Measurements from ENCODE around the gene FGFBP2. TPM values are rescaled to one million over a fixed set of nuclear protein-coding genes. Genes with fewer than 3 reads are reported as not detected.

The FGFBP2 gene
- polyA plus RNA-seq, 3 donors, result 0.61 to 1.1 TPM; not detected in 1

GRCh38 chr4:15930314-15930713 is 32.7 kb downstream of the FGFBP2 start:
- Mint-ChIP-seq H3K4me1 (no peaks in the 10 kb centered on the region), H3K9me3 (peaks cover 0 to 3% (median 0%) of the 10 kb centered on the region in 7 donors), H3K36me3 (no peaks in the 10 kb centered on the region), H3K4me3 (no peak overlapping the region), H3K27ac (no peak overlapping the region), H3K27me3 (ENCODE audit: low read depth in 3 of 3) (peaks cover 0 to 6% (median 4%) of the 10 kb centered on the region in 3 donors)
- Histone ChIP-seq H2AFZ (ENCODE audit: insufficient read depth, low read depth, low read length, poor library complexity, severe bottlenecking) (no peak overlapping the region), H3K9ac (ENCODE audit: insufficient read depth, low read length, poor library complexity, severe bottlenecking) (no peak overlapping the region), H3K4me3 (replicated peaks in 1 of 3; ENCODE audit: low read depth in 2 of 3, low read length in 3 of 3) (no peak overlapping the region), H3K36me3 (replicated peaks in 1 of 2; ENCODE audit: control insufficient read depth in 1 of 2, insufficient read depth in 2 of 2, low read length in 2 of 2) (no peaks in the 10 kb centered on the region), H3K79me2 (ENCODE audit: insufficient read depth, low read length) (no peaks in the 10 kb centered on the region), H4K20me1 (ENCODE audit: insufficient read depth, low read length) (no peaks in the 10 kb centered on the region), H3K4me2 (replicated peaks; ENCODE audit: extremely low read depth, low read length, poor library complexity, severe bottlenecking) (no peak overlapping the region), H3K27me3 (ENCODE audit: control insufficient read depth in 2 of 2, insufficient read depth in 2 of 2, low read length in 2 of 2) (no peaks in the 10 kb centered on the region), H3K9me3 (replicated peaks in 1 of 2; ENCODE audit: control insufficient read depth in 1 of 2, insufficient read depth in 1 of 2, low read length in 2 of 2) (no peaks in the 10 kb centered on the region), H3K27ac (ENCODE audit: low read depth in 1 of 2, low read length in 2 of 2) (no peak overlapping the region), H3K4me1 (ENCODE audit: control insufficient read depth in 1 of 2, insufficient read depth in 2 of 2, low read length in 2 of 2) (no peaks in the 10 kb centered on the region)
- no peak for TF ChIP-seq CTCF (IDR thresholded peaks at IDR 0.05)
- WGBS (ENCODE audit: insufficient coverage), result 100% methylated on average over 1 of the region's 7 CpGs
- intact Hi-C loops (cut with micrococcal nuclease), result no loop called here
- no peak for DNase-seq

- H3K36me3 ChIP-seq (replicated peaks in 1 of 2; ENCODE audit: control insufficient read depth in 1 of 2, insufficient read depth in 2 of 2, low read length in 2 of 2), result no peaks in the 10 kb centered on the region
- no peak for DNase-seq
- H3K4me2 ChIP-seq (replicated peaks; ENCODE audit: extremely low read depth, low read length, poor library complexity, severe bottlenecking), result no peak overlapping the region
- intact Hi-C loops (cut with micrococcal nuclease), result no loop called here
- H3K27me3 ChIP-seq (ENCODE audit: control insufficient read depth in 2 of 2, insufficient read depth in 2 of 2, low read length in 2 of 2), result no peaks in the 10 kb centered on the region
- no peaks in the 10 kb centered on the region for H3K4me1 ChIP-seq (ENCODE audit: control insufficient read depth in 1 of 2, insufficient read depth in 2 of 2, low read length in 2 of 2)
- H3K27me3 Mint-ChIP-seq (ENCODE audit: low read depth in 3 of 3), result peaks cover 0 to 6% (median 4%) of the 10 kb centered on the region in 3 donors
- no peaks in the 10 kb centered on the region for H3K36me3 Mint-ChIP-seq
- H3K9me3 ChIP-seq (replicated peaks in 1 of 2; ENCODE audit: control insufficient read depth in 1 of 2, insufficient read depth in 1 of 2, low read length in 2 of 2), result no peaks in the 10 kb centered on the region
- no peak overlapping the region for H3K4me3 Mint-ChIP-seq
- TF ChIP-seq CTCF (IDR thresholded peaks at IDR 0.05), result no peak
- no peak overlapping the region for H3K4me3 ChIP-seq (replicated peaks in 1 of 3; ENCODE audit: low read depth in 2 of 3, low read length in 3 of 3)
- H3K27ac ChIP-seq (ENCODE audit: low read depth in 1 of 2, low read length in 2 of 2), result no peak overlapping the region
- no peak overlapping the region for H2AFZ ChIP-seq (ENCODE audit: insufficient read depth, low read depth, low read length, poor library complexity, severe bottlenecking)
- H3K27ac Mint-ChIP-seq, result no peak overlapping the region
- H3K4me1 Mint-ChIP-seq, result no peaks in the 10 kb centered on the region
- no peaks in the 10 kb centered on the region for H3K79me2 ChIP-seq (ENCODE audit: insufficient read depth, low read length)
- H4K20me1 ChIP-seq (ENCODE audit: insufficient read depth, low read length), result no peaks in the 10 kb centered on the region
- WGBS (ENCODE audit: insufficient coverage), result 97% methylated on average over 2 of the region's 3 CpGs
- H3K9ac ChIP-seq (ENCODE audit: insufficient read depth, low read length, poor library complexity, severe bottlenecking), result no peak overlapping the region
- H3K9me3 Mint-ChIP-seq, result peaks cover 0 to 3% (median 0%) of the 10 kb centered on the region in 7 donors
These were observed 33.4 kb downstream of the FGFBP2 start for GRCh38 chr4:15929540-15929939.

All from CD14-positive monocyte (primary cell).